Loucy (cell line): ENCODE results near the gene CELA2B.

Source experiments
- H2AFZ ChIP-seq: fragments of 200-600 bp; sonication (generic); 2 replicates; pipeline ENCODE4 v1.6.0; 2016; ENCODE audit warnings: antibody characterized with exemption, mild to moderate bottlenecking, low read length, moderate library complexity
- H3F3A ChIP-seq: fragments of 200-600 bp; 2 replicates; pipeline ENCODE4 v1.6.0; 2016; ENCODE audit warnings: antibody characterized with exemption, low read depth, mild to moderate bottlenecking
- H3K27me3 ChIP-seq: fragments of 200-600 bp; sonication (generic); 2 replicates; pipeline ENCODE4 v1.6.1; 2014; ENCODE audit warnings: low read length, mild to moderate bottlenecking; ENCODE audit not compliant: insufficient read depth, poor library complexity, severe bottlenecking
- H3K36me3 ChIP-seq: fragments of 200-600 bp; sonication (generic); 2 replicates; pipeline ENCODE4 v1.6.1; 2016; ENCODE audit warnings: low read length; ENCODE audit not compliant: insufficient read depth
- H3K4me1 ChIP-seq: fragments of 200-600 bp; sonication (generic); 2 replicates; pipeline ENCODE4 v1.5.1; 2014; ENCODE audit warnings: low read length, mild to moderate bottlenecking; ENCODE audit not compliant: insufficient read depth, poor library complexity, severe bottlenecking
- H3K4me2 ChIP-seq: fragments of 200-600 bp; sonication (generic); 2 replicates; pipeline ENCODE4 v1.6.0; 2014; ENCODE audit warnings: antibody characterized with exemption, low read length, low read depth, mild to moderate bottlenecking; ENCODE audit not compliant: poor library complexity, severe bottlenecking
- H3K4me3 ChIP-seq: fragments of 200-600 bp; sonication (generic); 2 replicates; pipeline ENCODE4 v1.5.1; 2014; ENCODE audit warnings: low read length, mild to moderate bottlenecking, mixed read lengths; ENCODE audit not compliant: poor library complexity, severe bottlenecking
- H3K79me2 ChIP-seq: fragments of 200-600 bp; sonication (generic); 2 replicates; pipeline ENCODE4 v1.6.1; 2014; ENCODE audit warnings: low read length; ENCODE audit not compliant: insufficient read depth
- H3K9ac ChIP-seq: fragments of 200-600 bp; sonication (generic); 2 replicates; pipeline ENCODE4 v1.6.0; 2014; ENCODE audit warnings: mild to moderate bottlenecking, low read depth, low read length, moderate library complexity; ENCODE audit not compliant: poor library complexity, severe bottlenecking
- H3K9me2 ChIP-seq: fragments of 200-600 bp; sonication (generic); replicated peaks from 2 replicates; pipeline ENCODE4 v1.6.1; 2016; ENCODE audit warnings: low read depth, low read length, mixed read lengths
- H3K9me3 ChIP-seq: fragments of 200-600 bp; sonication (generic); 2 replicates; pipeline ENCODE4 v1.6.1; 2014; ENCODE audit warnings: mild to moderate bottlenecking, antibody characterized with exemption, low read length, low read depth; ENCODE audit not compliant: insufficient read depth
- H4K20me1 ChIP-seq: fragments of 200-600 bp; sonication (generic); 2 replicates; pipeline ENCODE4 v1.6.0; 2014; ENCODE audit warnings: antibody characterized with exemption, low read length, mild to moderate bottlenecking; ENCODE audit not compliant: insufficient read depth, poor library complexity, severe bottlenecking
- EZH2phosphoT487 ChIP-seq: fragments of 200-600 bp; IDR thresholded peaks from 2 replicates; pipeline ENCODE4 v1.6.1; 2018; ENCODE audit warnings: antibody characterized with exemption, mild to moderate bottlenecking, moderate library complexity, borderline replicate concordance
- TF ChIP-seq, protein P1 (sequence below): fragments of 200-600 bp; sonication (generic); conservative IDR thresholded peaks from 2 replicates; pipeline ENCODE4 v1.5.1; 2014; ENCODE audit warnings: mild to moderate bottlenecking, antibody characterized with exemption, low read length

The CELA2B gene

DNA sequence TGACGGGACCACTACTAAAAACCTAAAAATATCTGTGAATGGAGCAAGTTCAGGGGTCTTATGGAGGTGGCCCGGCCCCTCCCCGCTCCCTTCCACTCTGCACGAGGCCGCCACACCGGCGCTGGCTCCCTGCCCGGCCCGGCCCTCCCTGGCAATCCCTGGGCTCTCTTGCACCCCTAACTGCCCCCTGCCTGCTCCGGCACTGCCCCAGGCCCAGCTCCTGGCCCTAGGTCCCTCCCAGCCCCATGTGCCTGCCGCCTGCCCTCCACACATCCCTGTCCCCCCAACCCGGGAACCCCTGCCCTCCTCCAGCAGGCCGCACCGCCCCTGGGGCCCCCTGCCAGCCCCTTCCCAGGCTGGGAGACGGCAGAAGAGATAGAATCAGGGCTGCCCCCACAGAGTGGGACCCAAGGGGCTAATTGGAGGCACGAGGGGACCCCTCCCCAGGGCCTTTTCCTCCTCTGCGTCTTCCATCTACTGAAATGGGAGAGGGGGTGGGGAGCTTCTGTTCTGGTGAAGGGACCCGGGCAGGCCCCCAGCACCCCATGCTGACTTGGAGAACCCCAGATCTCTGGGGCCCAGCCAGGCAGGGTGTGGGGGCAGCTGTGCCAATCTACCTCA is 47.0 kb upstream of the CELA2B start:
- no peaks in the 10 kb centered on the region for H3K4me1 ChIP-seq
- H3K4me3 ChIP-seq = no peak overlapping the region
- no peaks in the 10 kb centered on the region for H3K9me2 ChIP-seq
- no peaks in the 10 kb centered on the region for H4K20me1 ChIP-seq
- peaks cover 16% of the 10 kb centered on the region; the same call in 1 of the 2 replicates for H3K36me3 ChIP-seq
- H3K79me2 ChIP-seq = no peaks in the 10 kb centered on the region
- no peak overlapping the region for H3K4me2 ChIP-seq
- no peak for TF ChIP-seq EZH2phosphoT487
- TF ChIP-seq, protein P1, sequence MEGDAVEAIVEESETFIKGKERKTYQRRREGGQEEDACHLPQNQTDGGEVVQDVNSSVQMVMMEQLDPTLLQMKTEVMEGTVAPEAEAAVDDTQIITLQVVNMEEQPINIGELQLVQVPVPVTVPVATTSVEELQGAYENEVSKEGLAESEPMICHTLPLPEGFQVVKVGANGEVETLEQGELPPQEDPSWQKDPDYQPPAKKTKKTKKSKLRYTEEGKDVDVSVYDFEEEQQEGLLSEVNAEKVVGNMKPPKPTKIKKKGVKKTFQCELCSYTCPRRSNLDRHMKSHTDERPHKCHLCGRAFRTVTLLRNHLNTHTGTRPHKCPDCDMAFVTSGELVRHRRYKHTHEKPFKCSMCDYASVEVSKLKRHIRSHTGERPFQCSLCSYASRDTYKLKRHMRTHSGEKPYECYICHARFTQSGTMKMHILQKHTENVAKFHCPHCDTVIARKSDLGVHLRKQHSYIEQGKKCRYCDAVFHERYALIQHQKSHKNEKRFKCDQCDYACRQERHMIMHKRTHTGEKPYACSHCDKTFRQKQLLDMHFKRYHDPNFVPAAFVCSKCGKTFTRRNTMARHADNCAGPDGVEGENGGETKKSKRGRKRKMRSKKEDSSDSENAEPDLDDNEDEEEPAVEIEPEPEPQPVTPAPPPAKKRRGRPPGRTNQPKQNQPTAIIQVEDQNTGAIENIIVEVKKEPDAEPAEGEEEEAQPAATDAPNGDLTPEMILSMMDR = no peak
- no peaks in the 10 kb centered on the region for H3K9me3 ChIP-seq
- H3K9ac ChIP-seq = no peak overlapping the region
- H3F3A ChIP-seq = no peaks in the 10 kb centered on the region
- H3K27me3 ChIP-seq = no peaks in the 10 kb centered on the region
- no peak overlapping the region for H2AFZ ChIP-seq

DNA sequence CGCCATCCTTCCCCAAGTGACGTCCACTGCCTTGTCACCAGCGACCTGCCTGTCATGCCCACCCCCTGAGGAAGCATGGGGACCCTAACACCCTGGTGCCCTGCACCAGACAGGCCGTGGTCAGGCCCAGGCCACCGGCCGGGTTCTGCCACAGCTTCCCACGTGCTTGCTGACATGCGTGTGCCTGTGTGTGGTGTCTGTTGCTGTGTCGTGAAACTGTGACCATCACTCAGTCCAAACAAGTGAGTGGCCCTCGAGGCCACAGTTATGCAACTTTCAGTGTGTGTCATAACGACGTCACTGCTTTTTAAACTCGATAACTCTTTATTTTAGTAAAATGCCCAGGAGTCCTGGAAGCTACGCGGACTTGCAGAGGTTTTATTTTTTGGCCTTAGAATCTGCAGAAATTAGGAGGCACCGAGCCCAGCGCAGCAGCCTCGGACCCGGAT is 46.2 kb upstream of the CELA2B start:
- no peaks in the 10 kb centered on the region for H3K4me1 ChIP-seq
- no peaks in the 10 kb centered on the region for H4K20me1 ChIP-seq

DNA sequence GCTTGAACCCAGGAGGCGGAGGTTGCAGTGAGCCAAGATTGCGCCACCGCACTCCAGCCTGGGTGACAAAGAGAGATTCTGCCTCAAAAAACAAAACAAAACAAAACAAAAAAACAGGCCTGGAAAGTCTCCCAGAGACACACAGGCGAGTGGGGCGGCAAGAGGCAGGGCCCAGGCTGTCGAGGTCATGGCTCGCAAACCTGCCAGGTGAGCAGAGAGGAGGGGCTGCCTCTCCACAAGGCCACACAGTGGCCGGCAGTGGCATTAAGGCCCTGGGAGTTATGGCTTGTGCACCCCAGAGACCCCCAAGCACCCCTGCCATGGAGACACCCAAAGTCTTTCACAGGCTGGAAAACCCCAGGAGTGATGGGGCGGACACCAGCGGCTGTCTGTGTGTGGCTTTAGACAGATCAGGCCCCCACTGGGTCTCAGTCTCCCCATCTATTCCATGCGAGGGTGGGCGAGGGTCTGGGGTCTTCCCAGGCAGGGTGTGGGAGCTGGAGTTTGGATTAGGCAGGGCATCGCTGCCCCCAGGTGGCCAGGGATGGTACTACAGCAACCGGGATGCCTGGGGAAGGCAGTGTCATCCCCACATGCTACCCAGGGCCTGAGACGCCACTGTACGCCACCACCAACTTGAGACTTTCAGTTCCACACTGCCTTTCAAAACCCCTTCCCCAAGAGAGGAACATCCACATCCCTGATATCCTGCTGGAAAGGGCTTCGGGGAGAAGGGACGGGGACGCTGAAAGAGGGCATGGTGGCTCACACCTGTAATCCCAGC is 44.9 kb upstream of the CELA2B start:
- H3K79me2 ChIP-seq = no peaks in the 10 kb centered on the region
- H3K9me3 ChIP-seq = no peaks in the 10 kb centered on the region
- no peak overlapping the region for H3K9ac ChIP-seq
- no peaks in the 10 kb centered on the region for H3F3A ChIP-seq
- H3K4me2 ChIP-seq = no peak overlapping the region
- H3K27me3 ChIP-seq = no peaks in the 10 kb centered on the region
- H4K20me1 ChIP-seq = no peaks in the 10 kb centered on the region
- H3K4me3 ChIP-seq = no peak overlapping the region
- peaks cover 15% of the 10 kb centered on the region; the same call in 1 of the 2 replicates for H3K36me3 ChIP-seq
- no peaks in the 10 kb centered on the region for H3K4me1 ChIP-seq
- TF ChIP-seq, protein P1 = peak; percentile 96
- no peak for TF ChIP-seq EZH2phosphoT487
- no peak overlapping the region for H2AFZ ChIP-seq
- no peaks in the 10 kb centered on the region for H3K9me2 ChIP-seq

More for the DNA sequence above, 46.2 kb upstream of the CELA2B start:
- Histone ChIP-seq H3K9me3 (no peaks in the 10 kb centered on the region), H3K36me3 (peaks cover 16% of the 10 kb centered on the region; the same call in 1 of the 2 replicates), H3K9me2 (no peaks in the 10 kb centered on the region), H3K79me2 (no peaks in the 10 kb centered on the region), H3K27me3 (no peaks in the 10 kb centered on the region), H3K9ac (no peak overlapping the region), H3K4me3 (no peak overlapping the region), H3K4me2 (no peak overlapping the region), H3F3A (no peaks in the 10 kb centered on the region), H2AFZ (no peak overlapping the region)
- TF ChIP-seq EZH2phosphoT487 = no peak
- TF ChIP-seq, protein P1 = no peak
